SU-DHL-6 (cell line): Measurements from ENCODE around the gene YPEL1.

Experiments used
- EZH2phosphoT487 ChIP-seq: fragments of 200-600 bp; sonication (generic), shearing (Covaris generic); conservative IDR thresholded peaks from 2 replicates; pipeline ENCODE4 v1.6.1; 2018; ENCODE audit warnings: mild to moderate bottlenecking, antibody characterized with exemption, low read length, moderate library complexity, mixed read lengths
- TF ChIP-seq, protein P1 (sequence below): fragments of 200-600 bp; sonication (generic); IDR thresholded peaks from one replicate; pipeline ENCODE4 v1.5.1; 2017; ENCODE audit warnings: antibody characterized with exemption, mild to moderate bottlenecking, low read length, moderate library complexity; ENCODE audit not compliant: insufficient read depth, poor library complexity, severe bottlenecking

DNA sequence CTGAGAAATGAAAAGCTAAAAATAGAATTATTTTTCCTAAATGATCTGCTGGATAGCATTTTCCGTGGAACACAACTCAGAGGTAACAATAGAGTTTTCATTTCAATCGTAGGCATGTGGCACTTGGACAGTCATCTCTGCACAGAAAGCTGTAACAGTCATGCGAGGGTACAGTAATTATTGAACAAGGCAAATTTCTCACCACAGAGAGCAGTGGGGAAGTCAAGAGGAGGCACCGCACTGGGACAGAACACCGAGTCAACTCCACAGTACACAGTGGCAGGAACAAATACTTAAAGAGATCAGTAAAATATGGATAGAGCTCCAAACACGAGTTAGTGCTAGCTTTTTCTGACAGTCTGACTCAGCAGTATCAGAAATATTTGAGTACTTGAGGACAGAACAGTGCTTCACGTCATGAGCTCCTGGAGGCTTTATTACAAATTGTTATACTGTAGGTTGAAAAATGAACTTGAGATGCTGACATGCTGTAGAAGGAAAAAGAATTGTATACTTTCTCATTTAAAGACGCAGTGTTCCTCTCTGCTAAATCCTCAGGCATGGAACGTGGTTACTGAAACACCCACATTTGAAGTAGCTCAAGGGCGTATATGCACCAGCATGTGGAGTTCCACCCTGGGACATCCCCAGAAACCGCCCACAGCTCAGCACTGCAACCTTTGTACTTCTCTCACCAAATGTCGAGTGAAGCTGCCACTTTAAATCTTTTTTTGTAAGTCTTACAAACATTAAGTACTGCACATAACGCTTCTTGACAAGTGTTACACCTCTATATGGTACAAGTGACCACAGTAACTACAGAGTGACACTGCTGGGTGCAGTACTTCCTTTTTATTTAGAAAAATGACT, 27.4 kb upstream of the YPEL1 start:
- TF ChIP-seq, protein P1, sequence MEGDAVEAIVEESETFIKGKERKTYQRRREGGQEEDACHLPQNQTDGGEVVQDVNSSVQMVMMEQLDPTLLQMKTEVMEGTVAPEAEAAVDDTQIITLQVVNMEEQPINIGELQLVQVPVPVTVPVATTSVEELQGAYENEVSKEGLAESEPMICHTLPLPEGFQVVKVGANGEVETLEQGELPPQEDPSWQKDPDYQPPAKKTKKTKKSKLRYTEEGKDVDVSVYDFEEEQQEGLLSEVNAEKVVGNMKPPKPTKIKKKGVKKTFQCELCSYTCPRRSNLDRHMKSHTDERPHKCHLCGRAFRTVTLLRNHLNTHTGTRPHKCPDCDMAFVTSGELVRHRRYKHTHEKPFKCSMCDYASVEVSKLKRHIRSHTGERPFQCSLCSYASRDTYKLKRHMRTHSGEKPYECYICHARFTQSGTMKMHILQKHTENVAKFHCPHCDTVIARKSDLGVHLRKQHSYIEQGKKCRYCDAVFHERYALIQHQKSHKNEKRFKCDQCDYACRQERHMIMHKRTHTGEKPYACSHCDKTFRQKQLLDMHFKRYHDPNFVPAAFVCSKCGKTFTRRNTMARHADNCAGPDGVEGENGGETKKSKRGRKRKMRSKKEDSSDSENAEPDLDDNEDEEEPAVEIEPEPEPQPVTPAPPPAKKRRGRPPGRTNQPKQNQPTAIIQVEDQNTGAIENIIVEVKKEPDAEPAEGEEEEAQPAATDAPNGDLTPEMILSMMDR = no peak
- TF ChIP-seq EZH2phosphoT487 = no peak
